HepG2 (cell line): Measurements from ENCODE around the gene CPED1. TPM values are rescaled to one million over a fixed set of nuclear protein-coding genes. Genes with fewer than 3 reads are reported as not detected.

ENCODE experiments used
- ATAC-seq: fragments of 200-7000 bp; cut with Tn5 transposase; 3 replicates; pipeline ENCODE4 v1.9.1; 2020; ENCODE audit warnings: mild to moderate bottlenecking, moderate library complexity
- BruUV-seq: library from RNA; stranded (reverse); fragments of 400-500 nt; replicated peaks from 2 replicates; lab custom pipeline; 2021; lab: Mats Ljungman, UMichigan
- CTCF ChIA-PET: fragments of 300-600 bp; formaldehyde crosslinking; extraction: SDS; loops from one replicate; lab custom pipeline; 2021; ENCODE audit warnings: low total read pairs, inconsistent platforms, low intra/inter-chr PET ratio; lab: Yijun Ruan, JAX
- POLR2A ChIA-PET: fragments of 350-600 bp; sonication (Branson Sonifier 250); formaldehyde crosslinking; loops from one replicate; lab custom pipeline; 2020; ENCODE audit warnings: antibody characterized with exemption, inconsistent platforms; lab: Yijun Ruan, JAX
- DNase-seq: peaks from one replicate; pipeline ENCODE4 v3.0.0-alpha.2; 2015; ENCODE audit warnings: low spot score
- FAIRE-seq: peaks from 3 replicates; lab custom pipeline; 2011; peaks lifted over from hg19 to GRCh38; lab: Jason Lieb, UNC
- H2AFZ ChIP-seq: one replicate; pipeline ENCODE4 v1.6.1; 2011; ENCODE audit warnings: low read length, inconsistent platforms
- H3K27ac ChIP-seq: fragments of 300-600 bp; 3 replicates; pipeline ENCODE4 v1.8.0; 2011; ENCODE audit warnings: mixed run types, mild to moderate bottlenecking, mixed read lengths, low read length, inconsistent platforms; ENCODE audit not compliant: insufficient read depth; ENCODE audit errors: extremely low read length
- H3K27me3 ChIP-seq, 2 experiments: fragments of 200-600 bp in 1 of 2; 2 replicates in 1 of 2; 3 replicates in 1 of 2; pipeline versions ENCODE4 v1.6.0 to v1.8.0; 2011; ENCODE audit warnings: low read length in 2 of 2, mild to moderate bottlenecking in 2 of 2, moderate library complexity in 2 of 2, inconsistent platforms in 1 of 2; ENCODE audit not compliant: insufficient read depth in 2 of 2, control insufficient read depth in 1 of 2
- H3K36me3 ChIP-seq, 2 experiments: fragments of 200-600 bp in 1 of 2; replicated peaks in 1 of 2; 2 replicates in 1 of 2; 3 replicates in 1 of 2; pipeline versions ENCODE4 v1.5.1 to v1.8.0; 2011; ENCODE audit warnings: low read length in 2 of 2, inconsistent platforms in 1 of 2; ENCODE audit not compliant: insufficient read depth in 2 of 2, control insufficient read depth in 1 of 2
- H3K4me1 ChIP-seq: 2 replicates; pipeline ENCODE4 v1.5.1; 2012; ENCODE audit warnings: low read length, inconsistent platforms; ENCODE audit not compliant: insufficient read depth
- H3K4me2 ChIP-seq: 2 replicates; pipeline ENCODE4 v1.6.0; 2011; ENCODE audit warnings: low read depth, low read length, inconsistent platforms
- H3K4me3 ChIP-seq, 3 experiments: fragments of 200-600 bp in 1 of 3; sonication (generic), shearing (Covaris generic) in 1 of 3; replicated peaks in 1 of 3; 2 replicates each; pipeline ENCODE4 v1.5.1; 2011 to 2016; ENCODE audit warnings: low read length in 3 of 3, inconsistent platforms in 2 of 3, low read depth in 2 of 3, mild to moderate bottlenecking in 2 of 3, control low read depth in 1 of 3, mixed read lengths in 1 of 3; ENCODE audit not compliant: insufficient read depth in 1 of 3
- H3K79me2 ChIP-seq: one replicate; pipeline ENCODE4 v1.6.1; 2011; ENCODE audit warnings: low read length, inconsistent platforms; ENCODE audit not compliant: insufficient read depth
- H3K9ac ChIP-seq: 2 replicates; pipeline ENCODE4 v1.6.0; 2011; ENCODE audit warnings: mild to moderate bottlenecking, low read depth, low read length, inconsistent platforms; ENCODE audit not compliant: insufficient read depth
- H3K9me3 ChIP-seq: 2 replicates; pipeline ENCODE4 v1.5.1; 2012; ENCODE audit warnings: mild to moderate bottlenecking, low read length
- H4K20me1 ChIP-seq: 2 replicates; pipeline ENCODE4 v1.6.0; 2011; ENCODE audit warnings: inconsistent platforms, mild to moderate bottlenecking, low read length, moderate library complexity; ENCODE audit not compliant: insufficient read depth
- CBFB ChIP-seq: sonication (generic); formaldehyde crosslinking; IDR thresholded peaks from 2 replicates; pipeline ENCODE4 v1.4.0; 2020; ENCODE audit warnings: missing genetic modification reagents
- HIC2 ChIP-seq: sonication (generic); formaldehyde crosslinking; IDR thresholded peaks from 2 replicates; pipeline ENCODE4 v1.9.0; 2022; ENCODE audit warnings: low read depth, missing genetic modification reagents
- JDP2 ChIP-seq: sonication (generic); formaldehyde crosslinking; IDR thresholded peaks from 2 replicates; pipeline ENCODE4 v1.8.1; 2022; ENCODE audit warnings: missing genetic modification reagents, borderline replicate concordance
- NBN ChIP-seq: fragments of 450-650 bp; conservative IDR thresholded peaks from 2 replicates; pipeline ENCODE4 v1.6.1; 2017
- POGK ChIP-seq: sonication (generic); formaldehyde crosslinking; conservative IDR thresholded peaks from 2 replicates; pipeline ENCODE4 v1.8.0; 2022; ENCODE audit warnings: mild to moderate bottlenecking, moderate library complexity, missing genetic modification reagents
- PREB ChIP-seq: sonication (generic); formaldehyde crosslinking; IDR thresholded peaks from 2 replicates; pipeline ENCODE4 v1.4.0; 2020; ENCODE audit warnings: missing genetic modification reagents
- SYNCRIP ChIP-seq: fragments of 200-400 bp; formaldehyde crosslinking; IDR thresholded peaks from 2 replicates; pipeline ENCODE4 v1.6.1; 2018; ENCODE audit warnings: mild to moderate bottlenecking, low read depth, low read length; ENCODE audit not compliant: insufficient read depth
- ZBTB26 ChIP-seq: IDR thresholded peaks from 2 replicates; pipeline ENCODE4 v1.6.1; 2016; ENCODE audit warnings: missing compliant biosample characterization, missing genetic modification reagents, borderline replicate concordance
- ZBTB3 ChIP-seq: sonication (generic); formaldehyde crosslinking; IDR thresholded peaks from 2 replicates; pipeline ENCODE4 v1.4.0; 2020; ENCODE audit warnings: low read depth, mild to moderate bottlenecking, moderate library complexity, missing genetic modification reagents, borderline replicate concordance
- ZC3H4 ChIP-seq: sonication (generic); formaldehyde crosslinking; IDR thresholded peaks from 2 replicates; pipeline ENCODE4 v1.4.0; 2020; ENCODE audit warnings: missing genetic modification reagents, borderline replicate concordance
- ZNF350 ChIP-seq: sonication (generic); formaldehyde crosslinking; IDR thresholded peaks from 2 replicates; pipeline ENCODE4 v1.4.0; 2020; ENCODE audit warnings: mild to moderate bottlenecking, low read depth, missing genetic modification reagents, borderline replicate concordance
- ZNF354B ChIP-seq: sonication (generic); formaldehyde crosslinking; IDR thresholded peaks from 2 replicates; pipeline ENCODE4 v1.8.0; 2022; ENCODE audit warnings: mild to moderate bottlenecking, missing genetic modification reagents
- ZNF567 ChIP-seq: sonication (generic); formaldehyde crosslinking; IDR thresholded peaks from 2 replicates; pipeline ENCODE4 v1.8.1; 2023; ENCODE audit warnings: mild to moderate bottlenecking, missing genetic modification reagents, borderline replicate concordance
- ZNF790 ChIP-seq: sonication (generic); formaldehyde crosslinking; IDR thresholded peaks from 2 replicates; pipeline ENCODE4 v1.8.0; 2022; ENCODE audit warnings: missing genetic modification reagents, mild to moderate bottlenecking, borderline replicate concordance
- WGBS: methylation state at CpG from one replicate; pipeline ENCODE4 v1.1.6; 2017; ENCODE audit warnings: low lambda C conversion rate; 5-methylcytosine and 5-hydroxymethylcytosine counted together
- in situ Hi-C: cut with HindIII; loops from 2 replicates; pipeline ENCODE4 v1.10.0; 2017; ENCODE audit warnings: low pct_unique_long_range_greater_than_20kb; ENCODE audit not compliant: extremely low pct_ligation_motif_present
- intact Hi-C: fragments of 100-400 bp; cut with micrococcal nuclease; formaldehyde crosslinking; loops from one replicate; pipeline ENCODE4 v1.10.0; 2022; ENCODE audit not compliant: unreplicated experiment
- polyA plus RNA-seq, 8 experiments: library from polyadenylated mRNA; depleted of rRNA in 3 of 8; stranded (reverse) in 7 of 8; unstranded in 1 of 8; fragments of >200 nt; fragmentation: Illumina TruSeq in 4 of 8; extraction: Trizol in 4 of 8; gene quantifications; 2 replicates each; pipeline versions ENCODE4 v1.2.1 to v1.2.3, GENCODE V29; 2011 to 2016; ENCODE audit warnings: low read depth in 4 of 8, missing spikeins in 1 of 8, mixed read lengths in 1 of 8; ENCODE audit not compliant: insufficient read depth in 1 of 8
- total RNA-seq, 5 experiments: library from RNA; depleted of rRNA; stranded (reverse); fragments of >200 nt; fragmentation: Illumina TruSeq; extraction: Trizol; gene quantifications; 2 replicates each; pipeline ENCODE4 v1.2.3, GENCODE V29; 2016; ENCODE audit warnings: low read depth in 1 of 5

CPED1 gene
- total and polyA plus RNA-seq, 2 of the 13 experiments (the other 11 are each of a cell fraction or from before 2014, with no cell fraction given) = 11.5 to 27.0 TPM

GRCh38 chr7:121163699-121164098, 175.2 kb downstream of the CPED1 start:
- no peak for FAIRE-seq
- in situ Hi-C loops = no loop called here
- TF ChIP-seq ZNF354B (CRISPR knock-in tag) (no peak), ZNF790 (CRISPR knock-in tag) (no peak), SYNCRIP (no peak), ZNF567 (CRISPR knock-in tag) (no peak), CBFB (no peak), NBN (no peak)
- Histone ChIP-seq H3K9me3 (no peaks in the 10 kb centered on the region), H3K36me3 (no peaks in the 10 kb centered on the region), H3K79me2 (no peaks in the 10 kb centered on the region), H2AFZ (no peak overlapping the region), H3K9ac (no peak overlapping the region), H3K4me2 (no peak overlapping the region), H3K4me3 (no peak overlapping the region), H3K4me1 (no peaks in the 10 kb centered on the region), H4K20me1 (no peaks in the 10 kb centered on the region), H3K27ac (no peak overlapping the region), H3K27me3 (no peaks in the 10 kb centered on the region)
- POLR2A ChIA-PET = no interaction called here
- DNase-seq = no peak
- BruUV-seq = no TSS peak
- ATAC-seq = no peak
- CTCF ChIA-PET = no interaction called here
- intact Hi-C loops = no loop called here

GRCh38 chr7:121164247-121164646, 175.7 kb downstream of the CPED1 start:
- no peak overlapping the region for H3K9ac ChIP-seq
- no peaks in the 10 kb centered on the region for H3K27me3 ChIP-seq
- H3K4me1 ChIP-seq = no peaks in the 10 kb centered on the region
- no peak overlapping the region for H3K4me2 ChIP-seq
- no peak overlapping the region for H2AFZ ChIP-seq
- H3K27ac ChIP-seq = no peak overlapping the region
- intact Hi-C loops (no loop called here), in situ Hi-C loops (no loop called here)
- DNase-seq = no peak
- no peak overlapping the region for H3K4me3 ChIP-seq
- H3K9me3 ChIP-seq = no peaks in the 10 kb centered on the region
- ATAC-seq = no peak
- BruUV-seq = no TSS peak
- no peak for FAIRE-seq
- CTCF ChIA-PET = no interaction called here
- WGBS = 48% methylated on average over 3 of the region's 3 CpGs
- POLR2A ChIA-PET = no interaction called here
- H3K36me3 ChIP-seq = no peaks in the 10 kb centered on the region
- H4K20me1 ChIP-seq = no peaks in the 10 kb centered on the region
- no peaks in the 10 kb centered on the region for H3K79me2 ChIP-seq
- TF ChIP-seq HIC2 (CRISPR knock-in tag) (no peak), ZBTB26 (CRISPR knock-in tag) (no peak), ZNF350 (CRISPR knock-in tag) (no peak), PREB (CRISPR knock-in tag) (no peak), JDP2 (CRISPR knock-in tag) (no peak), POGK (CRISPR knock-in tag) (no peak), ZC3H4 (no peak), ZBTB3 (CRISPR knock-in tag) (no peak)
